NB4 (cell line): ENCODE results near the gene ADSS1.

Experiments used
- MYC ChIP-seq: IDR thresholded peaks from 2 replicates; pipeline ENCODE4 v1.6.1; 2011; ENCODE audit warnings: low read depth, low read length
- POLR2A ChIP-seq: IDR thresholded peaks from 2 replicates; pipeline ENCODE4 v1.6.1; 2011; ENCODE audit warnings: mild to moderate bottlenecking; ENCODE audit not compliant: insufficient read length; ENCODE audit errors: extremely low read depth
- TF ChIP-seq, protein P1 (sequence below): IDR thresholded peaks from one replicate; pipeline ENCODE4 v1.5.1; 2012; ENCODE audit warnings: low read depth, low read length
- TF ChIP-seq, protein P2 (sequence below): IDR thresholded peaks from 2 replicates; pipeline ENCODE4 v1.6.1; 2011; ENCODE audit warnings: low read depth, low read length

DNA sequence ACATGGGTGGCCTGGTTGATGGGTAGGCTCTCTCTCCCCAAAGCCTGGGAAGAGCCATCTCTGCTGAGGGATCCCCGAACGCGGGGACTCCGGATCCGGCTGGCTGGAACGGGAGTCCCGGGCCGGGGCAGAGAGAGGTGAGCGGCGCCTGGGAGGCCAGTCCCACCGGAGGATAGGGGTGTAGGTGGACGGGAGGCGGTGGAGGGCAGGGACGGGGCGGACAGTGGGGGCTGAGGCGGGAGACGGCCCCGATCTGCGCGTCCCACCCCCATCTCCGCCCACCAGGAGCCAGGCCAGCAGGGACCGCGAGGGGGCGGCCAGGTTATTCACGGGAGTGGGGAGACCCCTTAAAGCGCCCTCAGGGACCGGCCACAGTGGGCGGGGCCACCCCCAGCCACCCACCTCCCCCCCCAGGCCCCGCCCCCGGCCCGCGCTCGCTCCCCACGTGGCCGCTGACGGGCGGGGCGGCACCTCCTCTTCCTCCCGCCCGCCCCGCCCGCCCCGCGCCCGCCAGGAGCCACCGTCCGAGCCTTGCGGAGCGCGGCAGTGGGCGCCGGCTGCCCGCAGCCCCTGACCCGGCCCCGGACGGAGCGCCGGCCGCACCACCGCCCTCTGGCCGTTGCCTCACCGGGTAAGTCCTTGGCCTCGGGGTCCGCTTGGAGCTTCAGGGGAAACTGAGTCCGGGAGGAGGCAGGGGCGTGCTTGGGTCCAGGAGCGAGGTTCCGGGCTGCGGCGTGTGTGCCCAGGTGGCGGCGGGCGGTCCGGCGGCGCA is 34.7 kb upstream of the ADSS1 start, which contains the start of gene INF2:
- TF ChIP-seq, protein P1, sequence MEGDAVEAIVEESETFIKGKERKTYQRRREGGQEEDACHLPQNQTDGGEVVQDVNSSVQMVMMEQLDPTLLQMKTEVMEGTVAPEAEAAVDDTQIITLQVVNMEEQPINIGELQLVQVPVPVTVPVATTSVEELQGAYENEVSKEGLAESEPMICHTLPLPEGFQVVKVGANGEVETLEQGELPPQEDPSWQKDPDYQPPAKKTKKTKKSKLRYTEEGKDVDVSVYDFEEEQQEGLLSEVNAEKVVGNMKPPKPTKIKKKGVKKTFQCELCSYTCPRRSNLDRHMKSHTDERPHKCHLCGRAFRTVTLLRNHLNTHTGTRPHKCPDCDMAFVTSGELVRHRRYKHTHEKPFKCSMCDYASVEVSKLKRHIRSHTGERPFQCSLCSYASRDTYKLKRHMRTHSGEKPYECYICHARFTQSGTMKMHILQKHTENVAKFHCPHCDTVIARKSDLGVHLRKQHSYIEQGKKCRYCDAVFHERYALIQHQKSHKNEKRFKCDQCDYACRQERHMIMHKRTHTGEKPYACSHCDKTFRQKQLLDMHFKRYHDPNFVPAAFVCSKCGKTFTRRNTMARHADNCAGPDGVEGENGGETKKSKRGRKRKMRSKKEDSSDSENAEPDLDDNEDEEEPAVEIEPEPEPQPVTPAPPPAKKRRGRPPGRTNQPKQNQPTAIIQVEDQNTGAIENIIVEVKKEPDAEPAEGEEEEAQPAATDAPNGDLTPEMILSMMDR = no peak
- no peak for TF ChIP-seq POLR2A
- TF ChIP-seq, protein P2, sequence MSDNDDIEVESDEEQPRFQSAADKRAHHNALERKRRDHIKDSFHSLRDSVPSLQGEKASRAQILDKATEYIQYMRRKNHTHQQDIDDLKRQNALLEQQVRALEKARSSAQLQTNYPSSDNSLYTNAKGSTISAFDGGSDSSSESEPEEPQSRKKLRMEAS = no peak
- no peak for TF ChIP-seq MYC
